Measurements from ENCODE around the gene TM4SF1.
A peak's percentile ranks its signal among the peaks of the same experiment; 100 is the strongest.
"Not testable (repeated sequence)": the region's sequence is repeated elsewhere in the genome, so short reads cannot be mapped to it uniquely, and the experiment has no call there.

Gene TM4SF1

DNA sequence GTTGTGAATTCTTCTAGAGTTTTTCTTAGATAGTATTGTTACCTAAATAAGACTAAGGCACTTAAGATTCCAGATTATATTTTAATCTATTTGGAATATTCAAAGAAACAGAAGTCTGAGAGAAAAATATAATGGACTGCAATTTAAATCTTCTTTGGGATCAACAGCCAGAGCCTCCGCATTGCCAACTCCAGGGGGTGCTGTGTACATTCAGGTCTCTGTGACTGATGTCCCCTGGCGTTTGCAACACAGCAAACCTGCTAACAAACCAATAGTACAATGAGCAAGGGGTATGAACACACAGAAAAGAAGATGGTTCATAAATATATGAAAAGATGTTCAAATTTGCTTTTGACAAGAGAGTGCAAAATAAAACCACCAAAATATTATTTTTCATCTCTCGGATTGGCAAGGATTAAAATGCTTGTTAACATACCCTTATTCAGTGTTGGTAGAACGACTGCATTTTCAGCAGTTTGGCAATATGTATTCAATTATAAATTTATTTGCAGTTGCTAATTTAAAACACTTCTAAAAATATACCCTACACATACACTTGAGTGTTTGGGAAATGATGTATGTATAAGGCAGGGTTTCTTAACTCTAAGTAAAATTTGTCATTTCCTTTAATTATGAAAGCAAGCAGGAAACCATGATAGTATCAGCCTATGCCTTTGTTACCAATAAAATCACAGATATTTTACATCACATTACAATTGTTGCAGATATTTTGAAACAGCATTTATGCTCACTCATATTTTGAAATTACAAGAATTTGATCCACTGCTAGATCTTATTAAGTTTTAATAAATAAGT is 16.1 kb upstream of the TM4SF1 start:
- peak; percentile 42 for DNase-seq

DNA sequence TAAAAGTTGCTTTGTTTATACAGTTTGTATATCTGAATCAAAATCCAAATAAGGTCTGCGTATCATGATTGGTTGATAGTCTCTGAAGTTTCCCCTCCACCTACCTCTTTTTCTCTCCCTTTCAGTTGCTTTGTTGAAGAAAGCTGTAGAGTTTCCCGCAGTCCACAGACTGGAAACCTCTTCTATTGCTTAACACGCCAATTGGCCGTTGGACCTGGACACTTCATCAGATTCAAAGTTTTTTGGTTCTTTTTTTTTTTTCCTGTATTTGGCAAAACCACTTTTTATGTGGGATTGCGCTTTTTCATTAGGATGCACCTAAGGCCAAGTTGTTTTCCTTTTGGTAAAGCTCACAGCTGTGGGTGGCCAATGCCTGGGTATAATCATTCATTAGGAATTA is 14.5 kb upstream of the TM4SF1 start:
- no peak for DNase-seq

DNA sequence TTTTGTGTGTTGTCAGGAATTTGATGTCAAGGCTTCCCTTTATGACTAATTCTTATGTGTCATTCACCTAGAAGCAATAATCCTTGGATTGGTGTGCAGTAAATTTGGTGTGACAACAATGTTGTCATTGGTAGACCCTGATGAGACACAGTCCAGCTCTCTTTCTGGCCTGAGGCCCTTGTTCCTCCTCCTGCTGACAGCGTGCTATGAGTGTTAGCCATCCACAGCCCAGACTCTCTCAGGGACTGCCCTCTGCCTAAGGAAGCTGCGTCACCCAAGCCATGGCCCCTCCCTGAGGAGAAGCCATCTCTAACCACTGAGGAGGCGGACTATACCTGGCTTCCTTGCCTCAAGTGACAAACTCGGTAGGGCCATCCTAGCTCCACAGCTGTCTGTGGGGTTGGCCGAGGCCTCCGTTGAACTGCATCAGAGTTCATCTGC is 13.3 kb upstream of the TM4SF1 start:
- DNase-seq, result no peak

DNA sequence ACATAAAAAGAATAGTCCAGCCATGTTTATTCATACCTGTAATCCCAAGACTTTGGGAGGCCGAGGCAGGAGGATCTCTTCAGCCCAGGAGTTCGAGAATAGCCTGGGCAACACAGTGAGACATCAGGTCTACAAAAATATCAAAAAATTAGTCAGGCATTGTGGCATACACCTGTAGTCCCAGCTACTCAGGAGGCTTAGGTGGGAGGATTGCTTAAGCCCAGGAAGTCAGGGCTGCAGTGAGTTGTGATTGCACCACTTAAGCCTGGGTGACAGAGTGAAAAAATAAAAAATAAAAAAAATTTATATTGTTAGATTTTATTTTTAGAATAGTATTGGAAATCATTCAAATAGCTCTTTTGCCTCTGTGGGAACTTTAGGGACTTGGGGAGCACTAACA is 12.8 kb upstream of the TM4SF1 start:
- no peak for DNase-seq

DNA sequence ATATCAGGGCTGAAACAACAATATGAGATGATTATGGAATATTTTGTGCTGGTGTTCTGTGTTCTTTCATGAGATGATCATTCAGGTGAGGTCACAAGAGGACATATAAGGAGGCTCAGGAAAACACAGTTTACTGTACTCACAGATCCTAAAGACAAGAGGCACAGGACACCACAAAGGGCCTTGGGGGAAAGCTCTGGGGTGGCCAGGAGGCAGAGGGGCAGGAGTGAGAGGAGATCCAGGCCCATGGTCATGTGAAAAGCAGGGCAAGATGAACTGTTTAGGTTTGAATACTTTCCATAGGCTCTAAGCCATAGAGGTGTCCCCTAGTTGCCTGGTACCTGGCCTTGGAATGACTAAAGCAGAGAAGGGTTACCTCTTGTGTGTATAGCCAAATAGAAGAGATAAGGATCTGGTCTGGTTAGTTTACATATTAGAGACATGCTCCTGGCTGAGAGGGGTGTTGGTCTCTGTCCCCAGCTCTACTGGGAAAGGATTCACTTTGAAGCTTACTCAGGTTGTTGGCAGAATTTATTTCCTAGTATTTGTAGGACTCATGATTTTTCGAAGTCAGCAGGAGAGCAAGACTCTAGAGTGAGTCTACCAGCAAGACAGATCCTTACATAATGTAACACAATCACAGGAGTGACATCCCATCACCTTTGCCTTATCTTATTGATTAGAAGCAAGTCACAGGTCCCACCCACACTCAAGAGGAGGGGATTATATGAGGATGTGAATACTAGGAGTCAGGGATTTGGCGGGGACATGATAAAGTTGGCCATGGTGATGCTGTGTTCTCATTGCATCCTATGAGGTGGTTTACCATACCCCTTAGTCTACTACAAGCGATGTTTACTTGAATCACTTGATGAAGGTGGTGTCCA is 11.3 kb upstream of the TM4SF1 start:
- DNase-seq, result no peak

DNA sequence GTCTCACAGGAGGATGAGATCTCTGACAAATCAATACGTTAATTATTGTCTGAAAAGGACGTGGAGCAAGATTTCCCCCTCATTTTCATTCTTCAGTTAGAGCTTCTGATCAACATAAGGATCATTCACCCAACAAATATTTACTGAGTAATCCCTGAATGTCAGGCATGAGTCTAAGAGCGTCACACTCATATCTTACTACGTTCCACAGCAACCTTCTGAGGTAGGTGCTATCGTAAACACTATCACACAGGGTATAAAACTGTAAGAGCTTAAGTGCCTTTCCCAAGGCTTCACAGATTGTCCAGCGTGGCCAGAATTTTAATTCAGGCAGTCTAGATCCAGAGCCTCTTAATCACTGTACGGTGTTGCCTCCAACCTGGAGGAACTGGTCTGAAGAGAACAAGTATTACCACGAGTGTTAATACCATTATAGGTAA is 10.6 kb upstream of the TM4SF1 start:
- DNase-seq, result no peak

DNA sequence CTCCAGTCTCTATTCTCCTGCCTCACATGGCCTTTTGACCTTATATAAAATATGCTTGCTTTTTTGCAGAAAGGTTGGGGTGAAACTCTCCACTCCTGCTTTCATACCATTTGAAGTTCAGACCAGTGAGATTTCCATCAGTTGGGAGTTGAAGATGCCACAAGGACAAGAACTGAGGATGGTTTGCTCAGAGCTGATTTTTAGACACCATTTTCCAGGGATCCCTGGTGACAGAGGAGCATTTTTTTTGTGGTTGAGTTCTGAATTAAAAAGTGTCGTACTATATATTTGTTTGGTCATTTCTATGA is 8.8 kb upstream of the TM4SF1 start:
- DNase-seq, result no peak

- no peak for DNase-seq
Measured at GRCh38 chr3:149385617-149386298, 8.3 kb upstream of the TM4SF1 start.

DNA sequence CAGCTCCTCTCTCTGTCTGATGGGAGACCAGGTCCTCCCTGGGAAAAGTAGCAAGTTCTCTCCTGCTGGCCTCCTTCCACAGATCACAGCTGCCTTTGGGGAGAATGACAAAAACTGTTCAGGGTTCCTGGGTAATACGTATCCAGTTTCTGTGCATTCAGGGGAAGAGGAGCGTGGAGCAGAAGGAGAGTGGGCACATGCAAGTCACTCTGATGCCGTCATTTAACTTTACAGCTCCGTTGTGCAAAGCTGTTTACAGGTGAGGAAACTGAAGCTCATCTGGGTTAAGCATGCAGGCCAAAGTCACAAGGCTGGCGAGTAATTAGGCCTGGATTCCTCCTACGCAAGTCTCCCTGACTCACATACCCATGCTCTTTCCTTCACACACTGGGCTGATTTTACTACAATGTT is 7.5 kb upstream of the TM4SF1 start:
- no peak for DNase-seq

DNA sequence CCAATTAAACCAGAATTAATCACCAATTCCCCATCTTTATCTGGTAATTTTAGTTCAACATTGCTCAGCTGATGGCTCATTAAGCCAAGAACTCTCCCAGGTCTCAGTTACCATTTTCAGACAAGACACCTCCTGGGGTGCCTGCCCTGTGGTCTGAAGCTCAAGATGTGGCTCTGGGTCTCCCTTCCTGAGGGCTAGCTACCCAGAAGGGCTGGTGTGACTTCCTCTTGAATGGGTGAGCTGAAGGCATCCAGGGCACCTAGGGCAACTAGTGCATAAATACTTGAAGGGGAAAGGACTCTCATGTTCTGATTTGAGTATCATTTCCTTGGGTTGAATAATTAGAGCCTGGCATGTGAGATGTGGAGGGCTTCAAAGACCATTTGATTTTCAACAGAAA is 6.7 kb upstream of the TM4SF1 start:
- no peak for DNase-seq

GRCh38 chr3:149383703-149384102 is 6.3 kb upstream of the TM4SF1 start:
- DNase-seq, result no peak

DNA sequence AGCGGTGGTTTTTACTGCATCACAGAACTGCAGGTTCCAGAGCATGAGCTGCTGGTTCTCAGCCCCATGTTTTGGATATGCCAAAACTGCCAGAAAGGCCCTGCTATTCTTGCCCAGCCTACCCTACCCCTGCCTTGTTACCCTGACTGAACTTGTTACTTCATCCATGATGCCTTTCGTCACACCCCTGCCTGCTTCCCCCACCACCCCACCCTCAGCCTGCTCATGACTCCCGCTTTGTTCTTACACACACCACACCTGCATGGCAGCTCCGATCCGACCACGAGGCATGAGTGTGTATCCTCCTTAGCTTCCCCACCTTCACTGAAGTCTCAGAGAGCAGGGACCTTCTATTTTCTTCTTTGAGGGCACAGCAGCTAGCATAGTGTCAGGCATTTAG is 5.1 kb upstream of the TM4SF1 start:
- DNase-seq, result no peak

GRCh38 chr3:149382101-149382467 is 4.6 kb upstream of the TM4SF1 start:
- no peak for DNase-seq

GRCh38 chr3:149381173-149382100 is 4.0 kb upstream of the TM4SF1 start:
- no peak for DNase-seq

DNA sequence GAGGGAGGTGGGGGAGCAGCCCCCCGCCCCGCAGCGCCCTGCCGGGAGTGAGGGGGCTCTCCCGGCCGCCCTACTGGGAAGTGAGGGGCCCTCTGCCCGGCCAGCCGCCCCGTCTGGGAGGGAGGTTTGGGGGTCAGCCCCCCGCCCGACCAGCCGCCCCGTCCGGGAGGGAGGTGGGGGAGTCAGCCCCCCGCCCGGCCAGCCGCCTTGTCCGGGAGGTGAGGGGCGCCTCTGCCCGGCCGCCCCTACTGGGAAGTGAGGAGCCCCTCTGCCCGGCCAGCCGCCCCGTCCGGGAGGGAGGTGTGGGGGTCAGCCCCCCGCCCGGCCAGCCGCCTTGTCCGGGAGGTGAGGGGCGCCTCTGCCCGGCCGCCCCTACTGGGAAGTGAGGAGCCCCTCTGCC is 2.8 kb upstream of the TM4SF1 start:
- DNase-seq, result not testable (repeated sequence)

- no peak for DNase-seq
Measured at GRCh38 chr3:149378478-149379309, 1.2 kb upstream of the TM4SF1 start.

DNA sequence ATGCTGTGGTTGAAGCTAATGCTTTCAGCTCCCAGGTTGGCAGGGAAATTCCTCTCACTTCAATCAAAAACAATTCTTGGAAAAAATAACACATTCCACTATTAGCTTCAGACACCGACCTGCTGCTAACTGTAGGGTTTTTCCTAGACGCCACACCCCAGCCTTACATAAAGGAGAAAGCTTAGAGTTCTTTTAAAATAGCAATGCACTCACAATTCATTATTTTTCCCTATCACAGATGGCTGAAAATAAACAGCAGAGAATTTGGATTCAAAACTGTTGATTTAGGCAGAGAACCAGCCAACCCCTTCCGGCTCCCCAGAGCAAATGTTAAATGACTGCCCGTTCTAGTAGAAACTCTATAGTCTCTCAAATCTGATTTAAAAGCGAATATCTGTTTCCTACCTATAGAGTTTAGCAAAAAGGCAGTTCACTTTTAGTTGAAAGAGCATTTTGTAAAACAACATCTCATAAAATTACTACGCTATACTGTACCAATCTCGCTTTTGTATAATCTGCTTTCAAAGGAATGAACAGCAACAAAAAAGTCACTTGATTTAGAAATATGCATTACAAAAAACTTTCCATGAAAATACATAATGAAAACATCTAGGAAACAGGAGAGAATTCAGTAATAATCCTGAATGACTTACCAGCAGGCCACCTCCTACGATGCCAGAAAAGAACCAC is 586 bp downstream of the TM4SF1 start:
- no peak for DNase-seq

DNA sequence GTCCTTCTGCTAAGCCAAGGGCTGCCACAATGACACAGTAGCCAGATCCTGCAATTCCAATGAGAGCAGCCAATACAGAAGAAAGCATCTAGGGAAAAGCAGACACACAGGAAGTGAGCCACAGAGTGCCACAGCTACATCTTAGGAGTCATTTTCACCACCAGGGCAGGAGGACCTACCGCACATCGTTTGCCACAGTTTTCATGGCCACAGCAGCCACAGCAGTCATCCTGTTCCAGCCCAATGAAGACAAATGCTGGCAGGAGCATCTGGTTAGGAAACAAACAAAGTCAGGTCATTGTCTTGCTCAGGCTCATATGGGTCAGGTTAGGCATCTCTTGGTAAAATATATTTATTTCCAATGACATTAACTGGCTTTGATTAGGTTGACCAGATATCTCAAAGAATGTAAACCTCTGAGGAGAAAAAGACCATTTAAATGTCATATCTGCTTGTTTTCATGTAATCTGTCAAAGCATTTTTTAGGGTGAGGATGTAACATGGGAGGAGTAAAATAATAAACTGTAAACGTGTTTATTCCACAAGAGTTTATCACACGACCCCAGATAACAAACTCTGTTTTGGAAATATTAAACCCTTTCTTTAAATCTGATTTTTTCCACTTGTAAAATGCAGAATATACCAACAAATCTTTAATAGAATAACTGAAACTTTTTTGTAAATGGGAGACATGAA is 1.8 kb downstream of the TM4SF1 start:
- no peak for DNase-seq

DNA sequence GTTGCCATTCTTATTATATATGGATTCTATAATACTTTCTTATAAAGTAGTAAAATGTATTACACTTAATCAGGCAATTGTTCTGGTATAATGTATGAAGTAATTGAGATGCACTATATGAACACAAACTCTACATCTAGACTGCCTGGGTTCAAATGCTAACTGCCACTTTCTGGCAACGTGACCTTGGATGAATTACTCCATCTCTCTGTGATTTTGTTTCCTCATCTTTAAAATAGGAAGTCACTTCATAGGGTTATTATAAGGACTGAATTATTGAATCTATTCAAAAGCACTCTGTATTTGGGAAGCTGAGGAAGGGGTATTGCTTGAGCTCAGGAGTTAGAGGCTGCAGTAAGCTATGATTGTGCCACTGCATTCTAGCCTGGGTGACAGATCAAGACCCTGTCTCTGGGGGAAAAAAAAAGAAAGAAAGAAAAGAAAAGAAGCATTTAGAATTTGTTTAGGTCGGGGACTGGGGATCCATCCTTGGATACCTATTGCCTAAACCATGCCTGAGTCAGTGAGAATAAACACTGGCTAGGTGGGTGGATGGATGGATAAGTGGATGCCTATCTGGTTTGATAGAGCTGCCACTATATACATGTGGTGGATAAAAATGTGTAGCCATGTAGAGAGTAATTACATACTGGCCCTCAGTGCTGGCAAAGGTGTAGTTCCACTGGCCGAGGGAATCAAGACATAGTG is 2.5 kb downstream of the TM4SF1 start:
- no peak for DNase-seq

DNA sequence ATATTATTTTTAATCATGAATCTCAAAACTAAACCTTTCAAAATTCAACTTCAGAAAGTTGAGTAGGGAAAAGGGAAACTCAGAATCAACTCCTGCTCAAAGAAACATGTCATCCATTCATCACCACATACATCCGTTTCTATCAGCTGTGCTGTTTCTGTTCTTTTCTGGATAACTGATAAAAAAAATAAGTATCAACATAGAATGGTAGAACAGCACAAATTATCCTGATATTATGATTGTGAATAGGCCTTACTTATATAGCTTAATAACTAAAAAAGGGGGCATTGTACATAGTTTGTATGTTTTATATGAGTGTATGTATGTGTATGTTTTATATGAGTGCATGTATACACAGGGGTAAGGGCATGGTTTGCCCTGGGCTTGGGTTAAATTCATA is 3.1 kb downstream of the TM4SF1 start:
- no peak for DNase-seq
